K562 (cell line): ENCODE measurements around the gene BAZ2A. TPM values are rescaled to one million over a fixed set of nuclear protein-coding genes. Genes with fewer than 3 reads are reported as not detected.

Experiments used
- ETV1 ChIP-seq: fragments of 450-650 bp; conservative IDR thresholded peaks from 2 replicates; pipeline ENCODE4 v1.6.1; 2016; ENCODE audit warnings: missing genetic modification characterization, control low read depth, low read depth, missing compliant biosample characterization
- HDAC6 ChIP-seq: IDR thresholded peaks from 2 replicates; pipeline ENCODE4 v1.6.1; 2012; ENCODE audit warnings: low read depth, mild to moderate bottlenecking, control low read depth, inconsistent platforms, low read length, moderate library complexity
- HEY1 ChIP-seq: fragments of 250-450 bp; sonication (Bioruptor Pico); IDR thresholded peaks from 2 replicates; pipeline ENCODE4 v1.5.0; 2020; ENCODE audit warnings: mild to moderate bottlenecking, moderate library complexity, borderline replicate concordance
- MYC ChIP-seq, 2 experiments: fragments of 250-450 bp in 1 of 2; sonication (Bioruptor Pico) in 1 of 2; IDR thresholded peaks; 2 replicates each; pipeline versions ENCODE4 v1.5.1 to v1.6.1; 2012 to 2021; ENCODE audit warnings: low read depth in 2 of 2, borderline replicate concordance in 1 of 2, improper control_type of control experiment in 1 of 2, low read length in 1 of 2, mild to moderate bottlenecking in 1 of 2, moderate library complexity in 1 of 2
- NFE2L1 ChIP-seq: fragments of 450-650 bp; IDR thresholded peaks from 2 replicates; pipeline ENCODE4 v1.6.1; 2016; ENCODE audit warnings: missing genetic modification characterization, low read depth, mild to moderate bottlenecking, missing compliant biosample characterization, moderate library complexity, borderline replicate concordance
- PHF20 ChIP-seq: fragments of 450-650 bp; IDR thresholded peaks from 2 replicates; pipeline ENCODE4 v1.6.1; 2018; ENCODE audit not compliant: partially characterized antibody
- SMARCB1 ChIP-seq: IDR thresholded peaks from 2 replicates; pipeline ENCODE4 v1.6.1; 2011; ENCODE audit warnings: improper control_type of control experiment, low read depth; ENCODE audit not compliant: insufficient read length
- TCF7 ChIP-seq: sonication (generic); IDR thresholded peaks from 2 replicates; pipeline ENCODE4 v1.6.1; 2016; ENCODE audit warnings: antibody characterized with exemption, borderline replicate concordance
- XRCC3 ChIP-seq: fragments of 450-650 bp; IDR thresholded peaks from 2 replicates; pipeline ENCODE4 v1.6.1; 2017; ENCODE audit warnings: mild to moderate bottlenecking, moderate library complexity
- ZNF134 ChIP-seq: fragments of 250-450 bp; sonication (Bioruptor Pico); conservative IDR thresholded peaks from 2 replicates; pipeline ENCODE4 v1.4.0; 2020
- ZNF347 ChIP-seq: fragments of 450-650 bp; formaldehyde crosslinking; IDR thresholded peaks from 2 replicates; pipeline ENCODE4 v1.4.0; 2020; ENCODE audit warnings: low read depth, mild to moderate bottlenecking, moderate library complexity
- polyA plus RNA-seq, 8 experiments: library from polyadenylated mRNA; depleted of rRNA in 4 of 8; stranded (reverse) in 5 of 8; unstranded in 3 of 8; fragments of >200 nt; fragmentation: Nextera tagmentation in 2 of 8; fragmentation: Illumina TruSeq in 1 of 8; extraction: Ambion mirVana in 2 of 8; extraction: Trizol in 1 of 8; gene quantifications; 2 replicates each; pipeline versions ENCODE4 v1.2.1 to v1.2.3, GENCODE V29; 2011 to 2014; ENCODE audit warnings: inconsistent platforms in 1 of 8, missing spikeins in 1 of 8
- total RNA-seq, 7 experiments: library from RNA; depleted of rRNA in 6 of 7; stranded (reverse); fragments of >200 nt in 6 of 7; fragmentation: Illumina TruSeq in 2 of 7; extraction: Trizol in 2 of 7; gene quantifications; 2 replicates each; pipeline versions ENCODE4 v1.2.1 to v1.2.3, GENCODE V29; 2011 to 2021; ENCODE audit warnings: low replicate concordance in 1 of 7
- TF ChIP-seq, protein P1 (sequence below): fragments of 450-650 bp; IDR thresholded peaks from 2 replicates; pipeline ENCODE4 v1.7.0; 2016; ENCODE audit warnings: borderline replicate concordance
- TF ChIP-seq, protein P2 (sequence below): fragments of 450-650 bp; formaldehyde crosslinking; IDR thresholded peaks from 2 replicates; pipeline ENCODE4 v1.4.0; 2020; ENCODE audit warnings: mild to moderate bottlenecking, moderate library complexity
- TF ChIP-seq, protein P3 (sequence below): fragments of 250-450 bp; sonication (Bioruptor Pico); IDR thresholded peaks from 2 replicates; pipeline ENCODE4 v1.8.0; 2022; ENCODE audit warnings: moderate library complexity, mild to moderate bottlenecking, inconsistent platforms
- TF ChIP-seq, protein P4 (sequence below): IDR thresholded peaks from 3 replicates; pipeline ENCODE4 v1.6.1; 2011; ENCODE audit warnings: borderline replicate concordance, mild to moderate bottlenecking, moderate library complexity; ENCODE audit not compliant: insufficient read length; ENCODE audit errors: extremely low read depth
- TF ChIP-seq, protein P5 (sequence below): fragments of 250-450 bp; sonication (Bioruptor Pico); IDR thresholded peaks from 2 replicates; pipeline ENCODE4 v1.4.0; 2020; ENCODE audit warnings: borderline replicate concordance

BAZ2A gene
- total and polyA plus RNA-seq, 9 of the 15 experiments (the other 6 are each of a cell fraction or from before 2014, with no cell fraction given): 4.5 to 86.4 (median 26.2) TPM

DNA sequence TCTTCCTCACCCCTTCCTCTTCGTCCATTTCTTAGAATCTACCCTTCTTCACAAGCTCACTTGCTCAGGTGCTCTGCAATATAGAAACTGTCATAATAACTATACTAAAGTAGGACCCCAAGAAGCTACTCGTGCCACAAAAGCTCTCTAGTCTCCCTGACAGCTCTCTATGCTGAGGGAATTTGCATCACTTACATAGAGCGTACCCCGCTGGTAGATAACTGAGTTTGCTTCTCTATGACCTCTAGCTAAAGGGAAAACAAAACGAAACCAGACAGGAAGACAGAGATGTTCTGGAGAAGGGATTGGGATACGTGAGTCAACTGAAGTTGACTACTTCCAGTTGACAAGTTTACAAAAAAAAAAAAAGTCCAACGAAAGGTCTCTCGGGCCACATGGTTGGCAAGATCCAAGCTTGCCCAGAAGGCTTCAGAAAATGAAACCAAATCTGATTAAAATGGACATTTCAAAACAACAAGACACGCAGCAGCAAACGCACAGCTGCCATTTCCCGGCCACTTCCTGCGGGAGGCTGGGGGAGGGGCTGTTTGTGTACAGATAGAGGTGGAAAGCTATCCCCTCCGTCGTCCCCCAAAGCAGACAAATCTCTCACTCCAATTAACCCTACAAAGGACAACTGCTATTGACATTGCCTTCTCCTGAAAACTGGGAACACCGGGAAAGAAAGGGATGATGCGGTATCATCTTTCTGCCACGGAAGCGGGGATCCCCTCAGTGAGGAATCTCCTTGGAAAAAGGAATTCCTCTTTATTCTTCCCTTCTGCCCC lies 1.3 kb downstream of the BAZ2A start (continued):
- TF ChIP-seq HDAC6: no peak
- no peak for TF ChIP-seq ZNF134 (CRISPR knock-in tag)
- no peak for TF ChIP-seq XRCC3
- TF ChIP-seq, protein P1, sequence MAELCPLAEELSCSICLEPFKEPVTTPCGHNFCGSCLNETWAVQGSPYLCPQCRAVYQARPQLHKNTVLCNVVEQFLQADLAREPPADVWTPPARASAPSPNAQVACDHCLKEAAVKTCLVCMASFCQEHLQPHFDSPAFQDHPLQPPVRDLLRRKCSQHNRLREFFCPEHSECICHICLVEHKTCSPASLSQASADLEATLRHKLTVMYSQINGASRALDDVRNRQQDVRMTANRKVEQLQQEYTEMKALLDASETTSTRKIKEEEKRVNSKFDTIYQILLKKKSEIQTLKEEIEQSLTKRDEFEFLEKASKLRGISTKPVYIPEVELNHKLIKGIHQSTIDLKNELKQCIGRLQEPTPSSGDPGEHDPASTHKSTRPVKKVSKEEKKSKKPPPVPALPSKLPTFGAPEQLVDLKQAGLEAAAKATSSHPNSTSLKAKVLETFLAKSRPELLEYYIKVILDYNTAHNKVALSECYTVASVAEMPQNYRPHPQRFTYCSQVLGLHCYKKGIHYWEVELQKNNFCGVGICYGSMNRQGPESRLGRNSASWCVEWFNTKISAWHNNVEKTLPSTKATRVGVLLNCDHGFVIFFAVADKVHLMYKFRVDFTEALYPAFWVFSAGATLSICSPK: no peak
- no peak for TF ChIP-seq HEY1 (CRISPR knock-in tag)
- peak; percentile 44; the same call in 1 of the 2 replicates for TF ChIP-seq MYC (IDR thresholded peaks at IDR 0.05; ENCODE audit: low read depth, low read length)
- TF ChIP-seq MYC (CRISPR knock-in tag; IDR thresholded peaks at IDR 0.05; ENCODE audit: borderline replicate concordance, low read depth): no peak
- TF ChIP-seq, protein P2, sequence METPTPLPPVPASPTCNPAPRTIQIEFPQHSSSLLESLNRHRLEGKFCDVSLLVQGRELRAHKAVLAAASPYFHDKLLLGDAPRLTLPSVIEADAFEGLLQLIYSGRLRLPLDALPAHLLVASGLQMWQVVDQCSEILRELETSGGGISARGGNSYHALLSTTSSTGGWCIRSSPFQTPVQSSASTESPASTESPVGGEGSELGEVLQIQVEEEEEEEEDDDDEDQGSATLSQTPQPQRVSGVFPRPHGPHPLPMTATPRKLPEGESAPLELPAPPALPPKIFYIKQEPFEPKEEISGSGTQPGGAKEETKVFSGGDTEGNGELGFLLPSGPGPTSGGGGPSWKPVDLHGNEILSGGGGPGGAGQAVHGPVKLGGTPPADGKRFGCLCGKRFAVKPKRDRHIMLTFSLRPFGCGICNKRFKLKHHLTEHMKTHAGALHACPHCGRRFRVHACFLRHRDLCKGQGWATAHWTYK: no peak
- TF ChIP-seq ZNF347 (CRISPR knock-in tag): no peak
- no peak for TF ChIP-seq PHF20
- TF ChIP-seq ETV1 (tag): peak; percentile 77
- TF ChIP-seq, protein P3, sequence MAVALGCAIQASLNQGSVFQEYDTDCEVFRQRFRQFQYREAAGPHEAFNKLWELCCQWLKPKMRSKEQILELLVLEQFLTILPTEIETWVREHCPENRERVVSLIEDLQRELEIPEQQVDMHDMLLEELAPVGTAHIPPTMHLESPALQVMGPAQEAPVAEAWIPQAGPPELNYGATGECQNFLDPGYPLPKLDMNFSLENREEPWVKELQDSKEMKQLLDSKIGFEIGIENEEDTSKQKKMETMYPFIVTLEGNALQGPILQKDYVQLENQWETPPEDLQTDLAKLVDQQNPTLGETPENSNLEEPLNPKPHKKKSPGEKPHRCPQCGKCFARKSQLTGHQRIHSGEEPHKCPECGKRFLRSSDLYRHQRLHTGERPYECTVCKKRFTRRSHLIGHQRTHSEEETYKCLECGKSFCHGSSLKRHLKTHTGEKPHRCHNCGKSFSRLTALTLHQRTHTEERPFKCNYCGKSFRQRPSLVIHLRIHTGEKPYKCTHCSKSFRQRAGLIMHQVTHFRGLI (CRISPR knock-in tag): no peak
- no peak for TF ChIP-seq TCF7
- TF ChIP-seq, protein P4, sequence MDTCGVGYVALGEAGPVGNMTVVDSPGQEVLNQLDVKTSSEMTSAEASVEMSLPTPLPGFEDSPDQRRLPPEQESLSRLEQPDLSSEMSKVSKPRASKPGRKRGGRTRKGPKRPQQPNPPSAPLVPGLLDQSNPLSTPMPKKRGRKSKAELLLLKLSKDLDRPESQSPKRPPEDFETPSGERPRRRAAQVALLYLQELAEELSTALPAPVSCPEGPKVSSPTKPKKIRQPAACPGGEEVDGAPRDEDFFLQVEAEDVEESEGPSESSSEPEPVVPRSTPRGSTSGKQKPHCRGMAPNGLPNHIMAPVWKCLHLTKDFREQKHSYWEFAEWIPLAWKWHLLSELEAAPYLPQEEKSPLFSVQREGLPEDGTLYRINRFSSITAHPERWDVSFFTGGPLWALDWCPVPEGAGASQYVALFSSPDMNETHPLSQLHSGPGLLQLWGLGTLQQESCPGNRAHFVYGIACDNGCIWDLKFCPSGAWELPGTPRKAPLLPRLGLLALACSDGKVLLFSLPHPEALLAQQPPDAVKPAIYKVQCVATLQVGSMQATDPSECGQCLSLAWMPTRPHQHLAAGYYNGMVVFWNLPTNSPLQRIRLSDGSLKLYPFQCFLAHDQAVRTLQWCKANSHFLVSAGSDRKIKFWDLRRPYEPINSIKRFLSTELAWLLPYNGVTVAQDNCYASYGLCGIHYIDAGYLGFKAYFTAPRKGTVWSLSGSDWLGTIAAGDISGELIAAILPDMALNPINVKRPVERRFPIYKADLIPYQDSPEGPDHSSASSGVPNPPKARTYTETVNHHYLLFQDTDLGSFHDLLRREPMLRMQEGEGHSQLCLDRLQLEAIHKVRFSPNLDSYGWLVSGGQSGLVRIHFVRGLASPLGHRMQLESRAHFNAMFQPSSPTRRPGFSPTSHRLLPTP: no peak
- no peak for TF ChIP-seq NFE2L1 (tag)
- TF ChIP-seq, protein P5, sequence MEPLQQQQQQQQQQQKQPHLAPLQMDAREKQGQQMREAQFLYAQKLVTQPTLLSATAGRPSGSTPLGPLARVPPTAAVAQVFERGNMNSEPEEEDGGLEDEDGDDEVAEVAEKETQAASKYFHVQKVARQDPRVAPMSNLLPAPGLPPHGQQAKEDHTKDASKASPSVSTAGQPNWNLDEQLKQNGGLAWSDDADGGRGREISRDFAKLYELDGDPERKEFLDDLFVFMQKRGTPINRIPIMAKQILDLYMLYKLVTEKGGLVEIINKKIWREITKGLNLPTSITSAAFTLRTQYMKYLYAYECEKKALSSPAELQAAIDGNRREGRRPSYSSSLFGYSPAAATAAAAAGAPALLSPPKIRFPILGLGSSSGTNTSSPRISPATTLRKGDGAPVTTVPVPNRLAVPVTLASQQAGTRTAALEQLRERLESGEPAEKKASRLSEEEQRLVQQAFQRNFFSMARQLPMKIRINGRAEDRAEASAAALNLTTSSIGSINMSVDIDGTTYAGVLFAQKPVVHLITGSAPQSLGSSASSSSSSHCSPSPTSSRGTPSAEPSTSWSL (CRISPR knock-in tag): no peak
- no peak for TF ChIP-seq SMARCB1
